IMR-90 (cell line): ENCODE results near the gene ACVR1B. TPM values are rescaled to one million over a fixed set of nuclear protein-coding genes. Genes with fewer than 3 reads are reported as not detected.

Experiments
- ATAC-seq: fragments of 200-7000 bp; cut with Tn5 transposase; 2 replicates; pipeline ENCODE4 v1.9.1; 2020; ENCODE audit warnings: low read depth, mild to moderate bottlenecking, moderate library complexity
- BruUV-seq: library from RNA; stranded (reverse); fragments of 400-500 nt; replicated peaks from 2 replicates; lab custom pipeline; 2021; lab: Mats Ljungman, UMichigan
- CTCF ChIA-PET: fragments of 300-600 bp; formaldehyde crosslinking; extraction: SDS; loops from one replicate; lab custom pipeline; 2021; ENCODE audit warnings: antibody characterized with exemption; lab: Yijun Ruan, JAX
- POLR2A ChIA-PET: fragments of 300-600 bp; sonication (Branson Sonifier 250); formaldehyde crosslinking; loops from one replicate; lab custom pipeline; 2022; ENCODE audit warnings: antibody characterized with exemption; ENCODE audit not compliant: unreplicated experiment; lab: Charles Lee
- DNase-seq: peaks from one replicate; pipeline ENCODE4 v3.0.0; 2013
- H2AFZ ChIP-seq: replicated peaks from 2 replicates; pipeline ENCODE3; 2013; ENCODE audit warnings: low read length, mild to moderate bottlenecking; ENCODE audit not compliant: poor library complexity
- H2AK5ac ChIP-seq: 2 replicates; pipeline ENCODE4 v1.6.1; 2013; ENCODE audit warnings: low read depth, low read length, inconsistent platforms
- H2AK9ac ChIP-seq: replicated peaks from 2 replicates; pipeline ENCODE3; 2013; ENCODE audit warnings: mild to moderate bottlenecking, low read depth, low read length, moderate library complexity; ENCODE audit not compliant: poor library complexity
- H2BK120ac ChIP-seq: 2 replicates; pipeline ENCODE4 v1.6.1; 2013; ENCODE audit warnings: low read depth, low read length, inconsistent platforms
- H2BK15ac ChIP-seq: 3 replicates; pipeline ENCODE4 v1.6.1; 2013; ENCODE audit warnings: low read depth, low read length, inconsistent platforms
- H2BK20ac ChIP-seq: 2 replicates; pipeline ENCODE4 v1.6.1; 2013; ENCODE audit warnings: low read depth, mild to moderate bottlenecking, inconsistent platforms, low read length, moderate library complexity
- H2BK5ac ChIP-seq: 2 replicates; pipeline ENCODE4 v1.6.1; 2013; ENCODE audit warnings: mild to moderate bottlenecking, low read depth, low read length, inconsistent platforms; ENCODE audit not compliant: poor library complexity, severe bottlenecking
- H3K14ac ChIP-seq: replicated peaks from 2 replicates; pipeline ENCODE4 v1.6.1; 2013; ENCODE audit warnings: low read depth, low read length, inconsistent platforms
- H3K18ac ChIP-seq: 2 replicates; pipeline ENCODE4 v1.6.1; 2013; ENCODE audit warnings: low read depth, low read length, control low read depth
- H3K23ac ChIP-seq: 2 replicates; pipeline ENCODE4 v1.6.1; 2013; ENCODE audit warnings: low read depth, low read length, inconsistent platforms
- H3K27ac ChIP-seq: 2 replicates; pipeline ENCODE4 v1.5.1; 2013; ENCODE audit warnings: mild to moderate bottlenecking, control low read depth, low read length; ENCODE audit not compliant: insufficient read depth
- H3K27me3 ChIP-seq: 2 replicates; pipeline ENCODE4 v1.6.1; 2013; ENCODE audit warnings: low read length; ENCODE audit not compliant: control insufficient read depth, insufficient read depth
- H3K36me3 ChIP-seq: 2 replicates; pipeline ENCODE4 v1.6.1; 2013; ENCODE audit warnings: low read length, mixed read lengths; ENCODE audit not compliant: control insufficient read depth, insufficient read depth
- H3K4ac ChIP-seq: 2 replicates; pipeline ENCODE4 v1.6.1; 2013; ENCODE audit warnings: low read depth, low read length, inconsistent platforms
- H3K4me1 ChIP-seq: 2 replicates; pipeline ENCODE4 v1.6.1; 2013; ENCODE audit warnings: low read length, mixed read lengths; ENCODE audit not compliant: control insufficient read depth, insufficient read depth
- H3K4me2 ChIP-seq: 2 replicates; pipeline ENCODE4 v1.6.1; 2013; ENCODE audit warnings: low read depth, mild to moderate bottlenecking, control low read depth, low read length, moderate library complexity
- H3K4me3 ChIP-seq: 2 replicates; pipeline ENCODE4 v1.5.1; 2013; ENCODE audit warnings: low read depth, mild to moderate bottlenecking, control low read depth, low read length, moderate library complexity; ENCODE audit not compliant: insufficient read depth
- H3K56ac ChIP-seq: 2 replicates; pipeline ENCODE4 v1.6.1; 2013; ENCODE audit warnings: low read length, inconsistent platforms; ENCODE audit not compliant: insufficient read depth; ENCODE audit errors: extremely low read depth
- H3K79me1 ChIP-seq, 2 experiments: 2 replicates each; pipeline ENCODE4 v1.6.1; 2013; ENCODE audit warnings: low read length in 2 of 2, inconsistent platforms in 1 of 2, low read depth in 1 of 2
- H3K9ac ChIP-seq: 2 replicates; pipeline ENCODE4 v1.6.1; 2013; ENCODE audit warnings: low read depth, low read length, control low read depth
- H3K9me1 ChIP-seq: 2 replicates; pipeline ENCODE4 v1.6.1; 2013; ENCODE audit warnings: low read length, inconsistent platforms; ENCODE audit not compliant: insufficient read depth
- H3K9me3 ChIP-seq: 2 replicates; pipeline ENCODE4 v1.6.1; 2013; ENCODE audit warnings: low read length; ENCODE audit not compliant: control insufficient read depth, insufficient read depth
- H4K20me1 ChIP-seq: 2 replicates; pipeline ENCODE4 v1.6.1; 2013; ENCODE audit warnings: low read length, inconsistent platforms; ENCODE audit not compliant: insufficient read depth
- H4K5ac ChIP-seq: 2 replicates; pipeline ENCODE4 v1.6.1; 2013; ENCODE audit warnings: mild to moderate bottlenecking, low read depth, low read length, control low read depth
- H4K8ac ChIP-seq, 2 experiments: 2 replicates each; pipeline ENCODE4 v1.6.1; 2013; ENCODE audit warnings: low read depth in 2 of 2, low read length in 2 of 2, control low read depth in 1 of 2, inconsistent platforms in 1 of 2
- H4K91ac ChIP-seq: 2 replicates; pipeline ENCODE4 v1.6.1; 2013; ENCODE audit warnings: low read depth, low read length, inconsistent platforms; ENCODE audit not compliant: insufficient read depth
- BHLHE40 ChIP-seq: fragments of 150-350 bp; IDR thresholded peaks from 2 replicates; pipeline ENCODE4 v1.6.1; 2016; ENCODE audit warnings: mild to moderate bottlenecking, low read depth, low read length
- CEBPB ChIP-seq: IDR thresholded peaks from 2 replicates; pipeline ENCODE4 v1.6.1; 2012; ENCODE audit warnings: low read depth, low read length, improper control_type of control experiment
- CHD1 ChIP-seq: IDR thresholded peaks from 2 replicates; pipeline ENCODE4 v1.6.1; 2012; ENCODE audit warnings: low read depth, low read length, improper control_type of control experiment
- FOS ChIP-seq: fragments of 150-350 bp; IDR thresholded peaks from 2 replicates; pipeline ENCODE4 v1.6.1; 2016; ENCODE audit warnings: low read depth, low read length
- MAFK ChIP-seq: IDR thresholded peaks from 2 replicates; pipeline ENCODE4 v1.6.1; 2012; ENCODE audit warnings: low read depth, low read length, improper control_type of control experiment
- MAZ ChIP-seq: IDR thresholded peaks from 2 replicates; pipeline ENCODE4 v1.6.1; 2012; ENCODE audit warnings: low read depth, mild to moderate bottlenecking, low read length, improper control_type of control experiment, moderate library complexity, borderline replicate concordance
- MXI1 ChIP-seq: IDR thresholded peaks from 2 replicates; pipeline ENCODE4 v1.6.1; 2012; ENCODE audit warnings: low read depth, mild to moderate bottlenecking, low read length, moderate library complexity, borderline replicate concordance
- POLR2A ChIP-seq: IDR thresholded peaks from 2 replicates; pipeline ENCODE4 v1.6.1; 2012; ENCODE audit warnings: mild to moderate bottlenecking, low read depth, low read length
- RCOR1 ChIP-seq: IDR thresholded peaks from 2 replicates; pipeline ENCODE4 v1.6.1; 2012; ENCODE audit warnings: mild to moderate bottlenecking, low read length, improper control_type of control experiment; ENCODE audit not compliant: insufficient replicate concordance
- RFX5 ChIP-seq: IDR thresholded peaks from 2 replicates; pipeline ENCODE4 v1.8.0; 2012; ENCODE audit warnings: low read depth, mild to moderate bottlenecking, low read length, moderate library complexity
- SMC3 ChIP-seq: fragments of 150-350 bp; IDR thresholded peaks from 2 replicates; pipeline ENCODE4 v1.6.1; 2016; ENCODE audit warnings: low read depth, mild to moderate bottlenecking, antibody characterized with exemption, low read length, moderate library complexity
- WGBS, 2 experiments: methylation state at CpG; one replicate each; pipeline versions ENCODE4 v1.1.5 to v1.1.7; 2013; ENCODE audit warnings: missing lambda C conversion rate in 2 of 2; ENCODE audit not compliant: insufficient read length in 1 of 2; ENCODE audit errors: extremely low coverage in 2 of 2; 5-methylcytosine and 5-hydroxymethylcytosine counted together
- dilution Hi-C: fragments of 300-500 bp; cut with HindIII; formaldehyde crosslinking; loops from one replicate; pipeline ENCODE4 v1.14.3; 2018; ENCODE audit warnings: low sequenced_read_pairs; ENCODE audit not compliant: unreplicated experiment
- in situ Hi-C: fragments of 300-500 bp; cut with MboI; formaldehyde crosslinking; loops from 3 replicates; pipeline ENCODE4 v1.14.3; 2019; ENCODE audit warnings: low sequenced_read_pairs, inconsistent platforms, mixed read lengths
- intact Hi-C: fragments of 100-400 bp; cut with micrococcal nuclease; formaldehyde crosslinking; loops from 2 replicates; pipeline ENCODE4 v1.10.0; 2022
- polyA plus RNA-seq, 3 experiments: library from polyadenylated mRNA; depleted of rRNA; stranded (reverse); fragments of >200 nt; gene quantifications; 2 replicates each; pipeline ENCODE4 v1.2.3, GENCODE V29; 2012; ENCODE audit warnings: low replicate concordance in 1 of 3
- total RNA-seq: library from RNA; depleted of rRNA; stranded (reverse); fragments of >200 nt; gene quantifications from 2 replicates; pipeline ENCODE4 v1.2.3, GENCODE V29; 2012
- TF ChIP-seq, protein P1 (sequence below): fragments of 150-350 bp; IDR thresholded peaks from 2 replicates; pipeline ENCODE4 v1.6.1; 2016; ENCODE audit warnings: low read depth, mild to moderate bottlenecking, low read length, moderate library complexity, borderline replicate concordance

The ACVR1B gene
- total and polyA plus RNA-seq, 2 of the 4 experiments (the other 2 are of a cell fraction): 5.7 to 13.6 TPM

GRCh38 chr12:52003591-52003990 lies 52.1 kb downstream of the ACVR1B start:
- intact Hi-C loops: no loop called here
- Histone ChIP-seq H4K8ac (no peak overlapping the region), H4K91ac (no peak overlapping the region), H3K27ac (no peak overlapping the region), H3K9me1 (peaks cover 7% of the 10 kb centered on the region; the same call in 1 of the 2 replicates), H2BK15ac (no peak overlapping the region), H3K14ac (no peak overlapping the region), H3K18ac (no peak overlapping the region), H3K23ac (no peak overlapping the region), H2BK20ac (no peak overlapping the region), H2AK9ac (no peak overlapping the region), H2AK5ac (no peak overlapping the region), H3K27me3 (no peaks in the 10 kb centered on the region), H3K4me1 (no peaks in the 10 kb centered on the region; the same call in 1 of the 2 replicates), H4K5ac (no peak overlapping the region), H3K56ac (no peak overlapping the region), H3K79me1 (peaks cover 3 to 22% of the 10 kb centered on the region in 2 experiments; a peak in 3 of 4 replicates), H3K36me3 (peaks cover 2% of the 10 kb centered on the region), H4K20me1 (no peaks in the 10 kb centered on the region; the same call in 1 of the 2 replicates), H2BK120ac (no peak overlapping the region), H2BK5ac (no peak overlapping the region), H3K4me2 (no peak overlapping the region), H3K9ac (no peak overlapping the region), H3K9me3 (no peaks in the 10 kb centered on the region), H3K4ac (no peak overlapping the region), H2AFZ (peak overlapping the region; percentile 53), H3K4me3 (no peak overlapping the region)
- TF ChIP-seq, protein P1, sequence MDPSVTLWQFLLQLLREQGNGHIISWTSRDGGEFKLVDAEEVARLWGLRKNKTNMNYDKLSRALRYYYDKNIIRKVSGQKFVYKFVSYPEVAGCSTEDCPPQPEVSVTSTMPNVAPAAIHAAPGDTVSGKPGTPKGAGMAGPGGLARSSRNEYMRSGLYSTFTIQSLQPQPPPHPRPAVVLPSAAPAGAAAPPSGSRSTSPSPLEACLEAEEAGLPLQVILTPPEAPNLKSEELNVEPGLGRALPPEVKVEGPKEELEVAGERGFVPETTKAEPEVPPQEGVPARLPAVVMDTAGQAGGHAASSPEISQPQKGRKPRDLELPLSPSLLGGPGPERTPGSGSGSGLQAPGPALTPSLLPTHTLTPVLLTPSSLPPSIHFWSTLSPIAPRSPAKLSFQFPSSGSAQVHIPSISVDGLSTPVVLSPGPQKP: no peak
- TF ChIP-seq RCOR1: no peak
- no peak for TF ChIP-seq MAFK
- no peak for TF ChIP-seq CHD1
- TF ChIP-seq FOS: no peak
- TF ChIP-seq BHLHE40: no peak
- no peak for TF ChIP-seq MXI1
- TF ChIP-seq RFX5: no peak
- no peak for TF ChIP-seq SMC3
- TF ChIP-seq MAZ: no peak
- no peak for TF ChIP-seq CEBPB
- TF ChIP-seq POLR2A: no peak
- 76% methylated on average over 4 of the region's 6 CpGs; no CpG with 5 or more reads in 1 of the 2 experiments for WGBS, 2 experiments
- dilution Hi-C loops: no loop called here
- ATAC-seq: no peak
- no TSS peak for BruUV-seq
- in situ Hi-C loops: no loop called here
- ChIA-PET POLR2A (interaction anchor here (1.2 kb wide), 1 partner anchor 17 kb away, joined by 3 read pairs; no protein-coding TSS in a partner anchor), CTCF (interaction anchor here (1.0 to 7.8 kb wide), 6 partner anchors 9 to 122 kb away, joined by 3 to 128 read pairs (median 5); no protein-coding TSS in a partner anchor)
- no peak for DNase-seq
